Measurements from ENCODE around the gene SET.
A peak's percentile ranks its signal among the peaks of the same experiment; 100 is the strongest.
"Not testable (repeated sequence)": the region's sequence is repeated elsewhere in the genome, so short reads cannot be mapped to it uniquely, and the experiment has no call there.

The SET gene

DNA sequence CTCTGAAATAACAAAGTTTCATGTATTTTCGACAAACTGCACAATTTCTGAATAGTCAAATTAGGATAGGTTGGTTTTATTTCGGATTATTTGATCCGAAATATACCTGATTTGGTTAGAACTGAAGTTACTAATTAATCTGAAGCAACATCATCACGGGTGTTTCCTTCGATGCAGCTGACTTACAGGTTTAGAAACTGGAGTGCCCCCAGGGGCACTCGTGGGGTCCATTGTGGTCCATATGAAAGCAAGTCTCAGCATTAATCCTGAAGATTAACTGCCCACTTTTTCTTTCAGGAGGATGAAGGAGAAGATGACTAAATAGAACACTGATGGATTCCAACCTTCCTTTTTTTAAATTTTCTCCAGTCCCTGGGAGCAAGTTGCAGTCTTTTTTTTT is 5.3 kb downstream of the SET start:
- H3K4me2 ChIP-seq (ENCODE audit: low read depth, low read length, poor library complexity, severe bottlenecking) = no peak overlapping the region
- H3K9me3 ChIP-seq (ENCODE audit: insufficient read depth, low read length) = no peaks in the 10 kb centered on the region
- H3K27me3 ChIP-seq (ENCODE audit: low read length) = no peaks in the 10 kb centered on the region
- H3K9me2 ChIP-seq (replicated peaks; ENCODE audit: insufficient read depth, low read length) = no peaks in the 10 kb centered on the region
- H3F3A ChIP-seq (ENCODE audit: insufficient read depth) = peaks cover 76% of the 10 kb centered on the region
- H2AFZ ChIP-seq (ENCODE audit: low read depth, low read length, severe bottlenecking) = no peak overlapping the region
- H3K36me3 ChIP-seq (ENCODE audit: low read length) = peaks cover 55% of the 10 kb centered on the region
- peaks cover 37% of the 10 kb centered on the region for H3K79me2 ChIP-seq (ENCODE audit: insufficient read depth, low read length)
- no peak overlapping the region for H3K27ac ChIP-seq (ENCODE audit: low read depth, low read length)
- H3K4me3 ChIP-seq (ENCODE audit: insufficient read depth, low read length, poor library complexity, severe bottlenecking) = no peak overlapping the region
- no peak overlapping the region for H3K9ac ChIP-seq (ENCODE audit: low read length)
- H4K20me1 ChIP-seq (ENCODE audit: low read depth, low read length) = peaks cover 22% of the 10 kb centered on the region
- TF ChIP-seq, protein P1, sequence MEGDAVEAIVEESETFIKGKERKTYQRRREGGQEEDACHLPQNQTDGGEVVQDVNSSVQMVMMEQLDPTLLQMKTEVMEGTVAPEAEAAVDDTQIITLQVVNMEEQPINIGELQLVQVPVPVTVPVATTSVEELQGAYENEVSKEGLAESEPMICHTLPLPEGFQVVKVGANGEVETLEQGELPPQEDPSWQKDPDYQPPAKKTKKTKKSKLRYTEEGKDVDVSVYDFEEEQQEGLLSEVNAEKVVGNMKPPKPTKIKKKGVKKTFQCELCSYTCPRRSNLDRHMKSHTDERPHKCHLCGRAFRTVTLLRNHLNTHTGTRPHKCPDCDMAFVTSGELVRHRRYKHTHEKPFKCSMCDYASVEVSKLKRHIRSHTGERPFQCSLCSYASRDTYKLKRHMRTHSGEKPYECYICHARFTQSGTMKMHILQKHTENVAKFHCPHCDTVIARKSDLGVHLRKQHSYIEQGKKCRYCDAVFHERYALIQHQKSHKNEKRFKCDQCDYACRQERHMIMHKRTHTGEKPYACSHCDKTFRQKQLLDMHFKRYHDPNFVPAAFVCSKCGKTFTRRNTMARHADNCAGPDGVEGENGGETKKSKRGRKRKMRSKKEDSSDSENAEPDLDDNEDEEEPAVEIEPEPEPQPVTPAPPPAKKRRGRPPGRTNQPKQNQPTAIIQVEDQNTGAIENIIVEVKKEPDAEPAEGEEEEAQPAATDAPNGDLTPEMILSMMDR (IDR thresholded peaks at IDR 0.05; ENCODE audit: insufficient read depth, low read length, poor library complexity, severe bottlenecking) = no peak
- TF ChIP-seq EZH2phosphoT487 (conservative IDR thresholded peaks at IDR 0.05; ENCODE audit: low read length) = no peak

DNA sequence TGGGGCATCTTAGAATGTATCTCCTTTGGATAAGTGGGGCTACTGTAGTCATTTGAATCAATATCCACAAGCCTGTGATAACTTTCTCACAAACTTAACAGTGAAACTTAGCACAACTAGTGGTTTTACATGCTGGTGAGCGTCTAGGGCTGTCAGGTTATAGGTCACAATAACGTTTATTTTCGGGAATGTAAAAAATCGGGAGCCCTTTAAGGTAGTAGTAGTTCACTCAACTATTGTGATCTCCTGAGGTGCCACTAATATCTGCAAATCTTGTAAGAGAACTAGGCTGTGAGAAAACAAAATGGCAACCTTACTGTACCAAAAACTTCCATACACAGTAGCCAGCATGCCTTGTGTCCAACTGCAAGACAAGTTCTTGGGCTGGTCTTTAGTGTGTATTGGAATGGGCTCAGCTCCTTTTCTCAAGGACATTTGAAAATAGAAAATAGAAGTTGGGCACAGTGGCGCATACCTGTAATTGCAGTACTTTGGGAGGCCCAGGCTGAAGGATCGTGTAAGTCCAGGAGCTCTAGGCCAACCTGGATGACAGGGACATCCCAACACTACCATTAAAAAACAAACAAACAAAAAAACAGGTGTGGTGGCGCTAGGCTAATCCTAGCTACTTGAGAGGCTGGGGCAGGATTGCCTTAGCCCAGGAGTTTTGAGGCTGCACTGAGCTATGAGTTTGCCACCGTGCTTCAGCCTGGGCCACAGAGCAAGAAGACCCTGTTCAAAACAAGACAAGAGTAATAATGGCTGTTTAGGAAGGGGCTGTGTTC is 8.1 kb downstream of the SET start:
- Histone ChIP-seq H4K20me1 (ENCODE audit: low read depth, low read length) (peaks cover 12% of the 10 kb centered on the region), H2AFZ (ENCODE audit: low read depth, low read length, severe bottlenecking) (no peak overlapping the region), H3K9me2 (replicated peaks; ENCODE audit: insufficient read depth, low read length) (no peaks in the 10 kb centered on the region), H3K27ac (ENCODE audit: low read depth, low read length) (peak overlapping the region; percentile 22; the same call in 1 of the 2 replicates), H3K79me2 (ENCODE audit: insufficient read depth, low read length) (peaks cover 15% of the 10 kb centered on the region; the same call in 1 of the 2 replicates), H3F3A (ENCODE audit: insufficient read depth) (peaks cover 66% of the 10 kb centered on the region), H3K4me2 (ENCODE audit: low read depth, low read length, poor library complexity, severe bottlenecking) (no peak overlapping the region), H3K27me3 (ENCODE audit: low read length) (no peaks in the 10 kb centered on the region), H3K36me3 (ENCODE audit: low read length) (peaks cover 37% of the 10 kb centered on the region), H3K4me3 (ENCODE audit: insufficient read depth, low read length, poor library complexity, severe bottlenecking) (no peak overlapping the region), H3K9me3 (ENCODE audit: insufficient read depth, low read length) (no peaks in the 10 kb centered on the region), H3K9ac (ENCODE audit: low read length) (no peak overlapping the region)
- TF ChIP-seq, protein P1 (IDR thresholded peaks at IDR 0.05; ENCODE audit: insufficient read depth, low read length, poor library complexity, severe bottlenecking) = no peak
- no peak for TF ChIP-seq EZH2phosphoT487 (conservative IDR thresholded peaks at IDR 0.05; ENCODE audit: low read length)

DNA sequence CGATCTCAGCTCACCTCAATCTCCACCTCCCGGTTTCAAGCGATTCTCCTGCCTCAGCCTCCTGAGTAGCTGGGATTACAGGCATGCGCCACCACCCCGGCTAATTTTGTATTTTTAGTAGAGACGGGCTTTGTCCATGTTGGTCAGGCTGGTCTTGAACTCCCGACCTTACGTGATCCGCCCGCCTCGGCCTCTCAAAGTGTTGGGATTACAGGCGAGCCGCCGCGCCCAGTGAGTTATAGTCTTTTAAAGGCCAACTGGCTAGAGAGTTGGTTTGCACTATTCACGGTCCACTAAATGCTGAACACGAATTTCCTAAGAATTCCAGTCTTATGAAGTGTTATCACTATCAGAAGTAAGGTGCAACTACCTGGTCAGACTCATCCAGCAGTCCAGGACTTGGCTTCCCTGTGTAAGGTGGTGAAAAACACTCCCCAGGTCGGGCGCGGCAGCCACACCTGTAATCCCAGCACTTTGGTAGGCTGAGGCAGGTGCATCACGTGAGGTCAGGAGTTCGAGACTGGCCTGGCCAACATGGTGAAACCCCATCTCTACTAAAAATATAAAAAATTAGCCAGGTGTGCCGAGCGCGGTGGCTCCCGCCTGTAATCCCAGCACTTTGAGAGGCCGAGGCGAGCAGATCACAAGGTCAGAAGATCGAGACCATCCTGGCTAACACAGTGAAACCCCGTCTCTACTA is 10.2 kb downstream of the SET start:
- not testable (repeated sequence) for H3K27me3 ChIP-seq (ENCODE audit: low read length); H3K9ac ChIP-seq (ENCODE audit: low read length); H3K4me3 ChIP-seq (ENCODE audit: insufficient read depth, low read length, poor library complexity, severe bottlenecking); H3K9me3 ChIP-seq (ENCODE audit: insufficient read depth, low read length); H2AFZ ChIP-seq (ENCODE audit: low read depth, low read length, severe bottlenecking); H3K27ac ChIP-seq (ENCODE audit: low read depth, low read length); H3K9me2 ChIP-seq (replicated peaks; ENCODE audit: insufficient read depth, low read length); H3K4me2 ChIP-seq (ENCODE audit: low read depth, low read length, poor library complexity, severe bottlenecking); H4K20me1 ChIP-seq (ENCODE audit: low read depth, low read length); H3K79me2 ChIP-seq (ENCODE audit: insufficient read depth, low read length)
- peaks cover 45% of the 10 kb centered on the region for H3F3A ChIP-seq (ENCODE audit: insufficient read depth)
- H3K36me3 ChIP-seq (ENCODE audit: low read length) = peaks cover 17% of the 10 kb centered on the region

All from SU-DHL-6 (cell line).